Measurements from ENCODE around the gene DAB2. TPM values are rescaled to one million over a fixed set of nuclear protein-coding genes. Genes with fewer than 3 reads are reported as not detected.

The DAB2 gene
- polyA plus RNA-seq, 1 donor from 2014 or later: 0.63 TPM

DNA sequence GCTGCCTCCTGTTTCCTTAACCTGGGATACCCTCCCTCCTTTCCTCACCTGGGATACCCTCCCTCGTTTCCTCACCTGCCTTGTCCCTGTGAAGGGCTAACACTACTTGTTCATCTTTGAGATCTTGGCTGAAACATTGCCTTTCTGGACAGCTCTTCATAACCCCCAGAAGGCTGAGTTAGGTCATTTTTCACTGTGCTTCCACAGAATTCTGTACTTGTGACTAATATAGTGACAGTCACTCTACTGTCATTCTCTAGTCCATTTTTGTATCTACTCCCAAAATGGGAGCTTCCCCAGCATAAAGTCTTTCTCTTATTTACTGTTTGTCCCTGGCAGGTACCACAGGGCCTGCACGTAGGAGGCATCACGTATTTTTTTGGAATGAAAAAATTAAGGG is 21.5 kb upstream of the DAB2 start:
- TF ChIP-seq SMC3 (conservative IDR thresholded peaks at IDR 0.05; ENCODE audit: poor library complexity) (no peak), MXI1 (conservative IDR thresholded peaks at IDR 0.05; ENCODE audit: poor library complexity, severe bottlenecking) (no peak), RAD21 (conservative IDR thresholded peaks at IDR 0.05) (no peak), EZH2 (IDR thresholded peaks at IDR 0.05; ENCODE audit: borderline replicate concordance, insufficient read depth, low read length, poor library complexity, severe bottlenecking) (no peak), TAF1 (IDR thresholded peaks at IDR 0.05; ENCODE audit: low read depth) (no peak), POLR2AphosphoS5 (IDR thresholded peaks at IDR 0.05) (no peak), EP300 (conservative IDR thresholded peaks at IDR 0.05; ENCODE audit: poor library complexity, severe bottlenecking) (no peak)
- TF ChIP-seq, protein P1, sequence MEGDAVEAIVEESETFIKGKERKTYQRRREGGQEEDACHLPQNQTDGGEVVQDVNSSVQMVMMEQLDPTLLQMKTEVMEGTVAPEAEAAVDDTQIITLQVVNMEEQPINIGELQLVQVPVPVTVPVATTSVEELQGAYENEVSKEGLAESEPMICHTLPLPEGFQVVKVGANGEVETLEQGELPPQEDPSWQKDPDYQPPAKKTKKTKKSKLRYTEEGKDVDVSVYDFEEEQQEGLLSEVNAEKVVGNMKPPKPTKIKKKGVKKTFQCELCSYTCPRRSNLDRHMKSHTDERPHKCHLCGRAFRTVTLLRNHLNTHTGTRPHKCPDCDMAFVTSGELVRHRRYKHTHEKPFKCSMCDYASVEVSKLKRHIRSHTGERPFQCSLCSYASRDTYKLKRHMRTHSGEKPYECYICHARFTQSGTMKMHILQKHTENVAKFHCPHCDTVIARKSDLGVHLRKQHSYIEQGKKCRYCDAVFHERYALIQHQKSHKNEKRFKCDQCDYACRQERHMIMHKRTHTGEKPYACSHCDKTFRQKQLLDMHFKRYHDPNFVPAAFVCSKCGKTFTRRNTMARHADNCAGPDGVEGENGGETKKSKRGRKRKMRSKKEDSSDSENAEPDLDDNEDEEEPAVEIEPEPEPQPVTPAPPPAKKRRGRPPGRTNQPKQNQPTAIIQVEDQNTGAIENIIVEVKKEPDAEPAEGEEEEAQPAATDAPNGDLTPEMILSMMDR (IDR thresholded peaks at IDR 0.05; ENCODE audit: poor library complexity, severe bottlenecking): no peak
- TF ChIP-seq, protein P2, sequence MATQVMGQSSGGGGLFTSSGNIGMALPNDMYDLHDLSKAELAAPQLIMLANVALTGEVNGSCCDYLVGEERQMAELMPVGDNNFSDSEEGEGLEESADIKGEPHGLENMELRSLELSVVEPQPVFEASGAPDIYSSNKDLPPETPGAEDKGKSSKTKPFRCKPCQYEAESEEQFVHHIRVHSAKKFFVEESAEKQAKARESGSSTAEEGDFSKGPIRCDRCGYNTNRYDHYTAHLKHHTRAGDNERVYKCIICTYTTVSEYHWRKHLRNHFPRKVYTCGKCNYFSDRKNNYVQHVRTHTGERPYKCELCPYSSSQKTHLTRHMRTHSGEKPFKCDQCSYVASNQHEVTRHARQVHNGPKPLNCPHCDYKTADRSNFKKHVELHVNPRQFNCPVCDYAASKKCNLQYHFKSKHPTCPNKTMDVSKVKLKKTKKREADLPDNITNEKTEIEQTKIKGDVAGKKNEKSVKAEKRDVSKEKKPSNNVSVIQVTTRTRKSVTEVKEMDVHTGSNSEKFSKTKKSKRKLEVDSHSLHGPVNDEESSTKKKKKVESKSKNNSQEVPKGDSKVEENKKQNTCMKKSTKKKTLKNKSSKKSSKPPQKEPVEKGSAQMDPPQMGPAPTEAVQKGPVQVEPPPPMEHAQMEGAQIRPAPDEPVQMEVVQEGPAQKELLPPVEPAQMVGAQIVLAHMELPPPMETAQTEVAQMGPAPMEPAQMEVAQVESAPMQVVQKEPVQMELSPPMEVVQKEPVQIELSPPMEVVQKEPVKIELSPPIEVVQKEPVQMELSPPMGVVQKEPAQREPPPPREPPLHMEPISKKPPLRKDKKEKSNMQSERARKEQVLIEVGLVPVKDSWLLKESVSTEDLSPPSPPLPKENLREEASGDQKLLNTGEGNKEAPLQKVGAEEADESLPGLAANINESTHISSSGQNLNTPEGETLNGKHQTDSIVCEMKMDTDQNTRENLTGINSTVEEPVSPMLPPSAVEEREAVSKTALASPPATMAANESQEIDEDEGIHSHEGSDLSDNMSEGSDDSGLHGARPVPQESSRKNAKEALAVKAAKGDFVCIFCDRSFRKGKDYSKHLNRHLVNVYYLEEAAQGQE (IDR thresholded peaks at IDR 0.05; ENCODE audit: borderline replicate concordance): no peak
- Histone ChIP-seq H3F3A (ENCODE audit: insufficient read depth, low read length, poor library complexity, severe bottlenecking) (no peaks in the 10 kb centered on the region), H3K4me2 (ENCODE audit: low read length) (no peak overlapping the region), H4K20me1 (ENCODE audit: insufficient read depth) (no peaks in the 10 kb centered on the region), H3K79me2 (replicated peaks; ENCODE audit: insufficient read depth, low read length) (no peaks in the 10 kb centered on the region), H2AFZ (ENCODE audit: low read depth, low read length) (no peak overlapping the region), H3K9me2 (ENCODE audit: insufficient read depth, low read length) (no peaks in the 10 kb centered on the region), H3K27me3 (ENCODE audit: insufficient read depth, low read depth, low read length) (no peaks in the 10 kb centered on the region), H3K9me3 (ENCODE audit: low read length) (no peaks in the 10 kb centered on the region), H3K36me3 (ENCODE audit: insufficient read depth, low read length) (no peaks in the 10 kb centered on the region), H3K9ac (ENCODE audit: low read length) (no peak overlapping the region), H3K4me3 (ENCODE audit: low read length) (no peak overlapping the region), H3K27ac (ENCODE audit: low read length) (no peak overlapping the region)

- Histone ChIP-seq H3K4me3 (ENCODE audit: low read length) (no peak overlapping the region), H3F3A (ENCODE audit: insufficient read depth, low read length, poor library complexity, severe bottlenecking) (no peaks in the 10 kb centered on the region), H4K20me1 (ENCODE audit: insufficient read depth) (no peaks in the 10 kb centered on the region), H3K79me2 (replicated peaks; ENCODE audit: insufficient read depth, low read length) (no peaks in the 10 kb centered on the region), H3K27ac (ENCODE audit: low read length) (no peak overlapping the region), H3K9me2 (ENCODE audit: insufficient read depth, low read length) (no peaks in the 10 kb centered on the region), H3K9me3 (ENCODE audit: low read length) (no peaks in the 10 kb centered on the region), H2AFZ (ENCODE audit: low read depth, low read length) (no peak overlapping the region), H3K27me3 (ENCODE audit: insufficient read depth, low read depth, low read length) (no peaks in the 10 kb centered on the region), H3K9ac (ENCODE audit: low read length) (no peak overlapping the region), H3K36me3 (ENCODE audit: insufficient read depth, low read length) (no peaks in the 10 kb centered on the region), H3K4me2 (ENCODE audit: low read length) (no peak overlapping the region)
- TF ChIP-seq MXI1 (conservative IDR thresholded peaks at IDR 0.05; ENCODE audit: poor library complexity, severe bottlenecking) (no peak), EP300 (conservative IDR thresholded peaks at IDR 0.05; ENCODE audit: poor library complexity, severe bottlenecking) (no peak), POLR2AphosphoS5 (IDR thresholded peaks at IDR 0.05) (no peak), SMC3 (conservative IDR thresholded peaks at IDR 0.05; ENCODE audit: poor library complexity) (no peak), RAD21 (conservative IDR thresholded peaks at IDR 0.05) (no peak)
- TF ChIP-seq, protein P1 (IDR thresholded peaks at IDR 0.05; ENCODE audit: poor library complexity, severe bottlenecking): no peak
- TF ChIP-seq, protein P2 (IDR thresholded peaks at IDR 0.05; ENCODE audit: borderline replicate concordance): no peak
Measured at GRCh38 chr5:39443911-39444310, 19.1 kb upstream of the DAB2 start.
